ENCODE results near the gene KIAA0825.

Gene KIAA0825

GRCh38 chr5:94615862-94616261 is 2.5 kb downstream of the KIAA0825 start:
- H3K9ac ChIP-seq (ENCODE audit: low read length), result no peak overlapping the region
- no peaks in the 10 kb centered on the region for H3K36me3 ChIP-seq (replicated peaks; ENCODE audit: low read depth, low read length)
- H3K27ac ChIP-seq (ENCODE audit: low read length), result no peak overlapping the region
- no peaks in the 10 kb centered on the region for H3K9me3 ChIP-seq (ENCODE audit: insufficient read depth, low read length)
- no peak overlapping the region for H3K4me2 ChIP-seq (ENCODE audit: low read length)
- no peak overlapping the region for H2AFZ ChIP-seq (ENCODE audit: low read depth, low read length)
- H3K79me2 ChIP-seq (ENCODE audit: low read length), result peaks cover 16% of the 10 kb centered on the region
- TF ChIP-seq CTCF (IDR thresholded peaks at IDR 0.05; ENCODE audit: low read depth, low read length) (no peak), EZH2phosphoT487 (IDR thresholded peaks at IDR 0.05; ENCODE audit: low read depth) (no peak)
- no peaks in the 10 kb centered on the region for H4K20me1 ChIP-seq (ENCODE audit: insufficient read depth, low read length)
- no peak overlapping the region for H3K4me3 ChIP-seq (ENCODE audit: low read length)
- peaks cover 6% of the 10 kb centered on the region; the same call in 1 of the 2 replicates for H3K4me1 ChIP-seq (ENCODE audit: low read length)
- no peaks in the 10 kb centered on the region for H3K27me3 ChIP-seq (ENCODE audit: low read depth, low read length)

GRCh38 chr5:94614156-94614805 is 4.1 kb downstream of the KIAA0825 start:
- no peaks in the 10 kb centered on the region for H4K20me1 ChIP-seq (ENCODE audit: insufficient read depth, low read length)
- peaks cover 6% of the 10 kb centered on the region; the same call in 1 of the 2 replicates for H3K4me1 ChIP-seq (ENCODE audit: low read length)
- H3K36me3 ChIP-seq (replicated peaks; ENCODE audit: low read depth, low read length), result no peaks in the 10 kb centered on the region
- TF ChIP-seq EZH2phosphoT487 (IDR thresholded peaks at IDR 0.05; ENCODE audit: low read depth) (no peak), CTCF (IDR thresholded peaks at IDR 0.05; ENCODE audit: low read depth, low read length) (no peak)
- H3K4me3 ChIP-seq (ENCODE audit: low read length), result no peak overlapping the region
- H3K27me3 ChIP-seq (ENCODE audit: low read depth, low read length), result no peaks in the 10 kb centered on the region
- no peak overlapping the region for H2AFZ ChIP-seq (ENCODE audit: low read depth, low read length)
- H3K79me2 ChIP-seq (ENCODE audit: low read length), result peaks cover 6% of the 10 kb centered on the region
- H3K4me2 ChIP-seq (ENCODE audit: low read length), result no peak overlapping the region
- H3K9ac ChIP-seq (ENCODE audit: low read length), result no peak overlapping the region
- H3K27ac ChIP-seq (ENCODE audit: low read length), result no peak overlapping the region
- H3K9me3 ChIP-seq (ENCODE audit: insufficient read depth, low read length), result no peaks in the 10 kb centered on the region

GRCh38 chr5:94613583-94613982 is 4.8 kb downstream of the KIAA0825 start:
- H3K4me2 ChIP-seq (ENCODE audit: low read length), result no peak overlapping the region
- no peaks in the 10 kb centered on the region for H4K20me1 ChIP-seq (ENCODE audit: insufficient read depth, low read length)
- no peak overlapping the region for H3K9ac ChIP-seq (ENCODE audit: low read length)
- no peaks in the 10 kb centered on the region for H3K36me3 ChIP-seq (replicated peaks; ENCODE audit: low read depth, low read length)
- peaks cover 6% of the 10 kb centered on the region; the same call in 1 of the 2 replicates for H3K4me1 ChIP-seq (ENCODE audit: low read length)
- no peak overlapping the region for H2AFZ ChIP-seq (ENCODE audit: low read depth, low read length)
- H3K27me3 ChIP-seq (ENCODE audit: low read depth, low read length), result no peaks in the 10 kb centered on the region
- no peak overlapping the region for H3K4me3 ChIP-seq (ENCODE audit: low read length)
- no peaks in the 10 kb centered on the region for H3K9me3 ChIP-seq (ENCODE audit: insufficient read depth, low read length)
- no peak overlapping the region for H3K27ac ChIP-seq (ENCODE audit: low read length)
- H3K79me2 ChIP-seq (ENCODE audit: low read length), result no peaks in the 10 kb centered on the region; the same call in 1 of the 2 replicates
- TF ChIP-seq EZH2phosphoT487 (IDR thresholded peaks at IDR 0.05; ENCODE audit: low read depth) (no peak), CTCF (IDR thresholded peaks at IDR 0.05; ENCODE audit: low read depth, low read length) (peak; percentile 19; the same call in 1 of the 2 replicates)

GRCh38 chr5:94595281-94595840 is 23.0 kb downstream of the KIAA0825 start:
- Histone ChIP-seq H3K9ac (ENCODE audit: low read length) (no peak overlapping the region), H3K4me2 (ENCODE audit: low read length) (no peak overlapping the region), H3K27ac (ENCODE audit: low read length) (no peak overlapping the region), H3K4me1 (ENCODE audit: low read length) (no peaks in the 10 kb centered on the region), H3K36me3 (replicated peaks; ENCODE audit: low read depth, low read length) (no peaks in the 10 kb centered on the region), H3K9me3 (ENCODE audit: insufficient read depth, low read length) (no peaks in the 10 kb centered on the region), H3K27me3 (ENCODE audit: low read depth, low read length) (no peaks in the 10 kb centered on the region), H3K4me3 (ENCODE audit: low read length) (no peak overlapping the region), H4K20me1 (ENCODE audit: insufficient read depth, low read length) (no peaks in the 10 kb centered on the region), H2AFZ (ENCODE audit: low read depth, low read length) (no peak overlapping the region), H3K79me2 (ENCODE audit: low read length) (no peaks in the 10 kb centered on the region)
- TF ChIP-seq EZH2phosphoT487 (IDR thresholded peaks at IDR 0.05; ENCODE audit: low read depth), result no peak
- TF ChIP-seq CTCF (IDR thresholded peaks at IDR 0.05; ENCODE audit: low read depth, low read length), result no peak
